ENCODE measurements around the gene TBX15.

TBX15 gene

DNA sequence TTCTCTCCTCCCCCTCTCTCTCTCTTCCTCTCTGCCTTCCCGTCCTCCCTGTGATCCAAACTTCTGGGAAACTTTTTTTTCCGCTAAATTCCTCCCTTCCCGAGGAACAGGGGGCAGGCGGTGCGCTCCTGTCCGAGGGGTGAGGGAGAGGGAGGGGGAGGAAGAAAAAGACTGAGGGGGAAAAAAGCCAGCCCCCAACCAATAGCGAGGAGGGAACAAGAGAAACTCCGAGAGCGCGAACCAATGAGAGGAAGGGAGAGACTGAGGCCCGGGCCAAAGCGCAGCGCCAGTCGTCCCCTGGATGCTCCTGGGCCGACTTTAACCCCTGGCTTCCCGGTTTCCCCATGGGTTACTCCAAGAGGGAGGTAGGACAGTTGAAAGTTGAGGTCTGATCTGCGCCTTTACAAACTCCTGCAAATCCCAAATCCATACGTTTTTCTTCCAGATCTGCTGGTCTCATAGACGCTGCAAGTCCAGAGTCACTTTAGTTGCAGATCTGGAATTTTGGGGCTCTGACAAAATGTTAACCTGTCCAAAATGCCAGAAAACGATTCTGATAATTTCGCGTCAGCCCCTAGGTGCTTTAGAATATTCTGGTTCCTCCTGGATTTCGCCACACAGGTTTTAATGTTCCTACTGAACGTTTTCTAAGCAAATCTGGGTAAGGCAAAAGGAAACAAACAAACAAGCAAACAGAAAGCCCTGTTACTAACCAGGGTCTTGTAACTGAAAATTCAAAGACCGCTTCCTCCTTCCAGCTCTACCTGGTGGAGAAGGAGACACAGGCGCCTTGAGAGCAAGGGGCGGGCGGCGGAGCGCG, at the start of gene TBX15:
TBX15 (minus strand) TSS at position 158 of the 820 bp plus-strand sequence. CDS start 548 bp downstream, outside the sequence.
- no peak within 1 kb of the TSS for H3K27ac Mint-ChIP-seq
- peak within 1 kb of the TSS; percentile 35 for H3K4me3 Mint-ChIP-seq
- no peaks in the 10 kb centered on the region for H3K9me3 Mint-ChIP-seq
- peaks cover 15% of the 10 kb centered on the region for H3K4me1 Mint-ChIP-seq
- H3K36me3 Mint-ChIP-seq: no peaks in the 10 kb centered on the region
- DNase-seq (ENCODE audit: low spot score in 2 of 2) (no peak), ATAC-seq (no peak)

DNA sequence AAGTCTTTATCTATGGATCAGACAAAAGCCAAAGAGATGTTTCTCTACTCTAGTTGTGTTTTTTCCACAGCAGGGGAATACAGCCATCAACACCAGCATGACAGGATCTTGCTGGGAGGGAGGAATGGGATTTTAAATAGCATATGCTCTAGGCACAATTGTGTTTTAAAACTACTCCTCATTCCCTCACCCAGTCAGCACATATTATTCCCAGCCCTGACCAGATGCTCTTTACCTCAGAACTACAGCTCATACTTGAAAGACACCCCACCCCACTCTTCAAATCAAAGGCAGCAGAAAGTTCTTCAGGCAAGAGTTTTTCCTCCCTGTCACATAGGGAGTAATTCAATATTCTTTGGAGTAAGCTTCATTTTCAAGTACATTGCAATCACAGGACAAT, 46.2 kb upstream of the TBX15 start:
- Mint-ChIP-seq H3K9me3 (no peaks in the 10 kb centered on the region), H3K4me3 (no peak overlapping the region), H3K4me1 (no peaks in the 10 kb centered on the region), H3K27ac (no peak overlapping the region), H3K36me3 (peaks cover 9% of the 10 kb centered on the region)
- ATAC-seq (no peak), DNase-seq (ENCODE audit: low spot score in 2 of 2) (no peak)

- no peak for ATAC-seq
- no peak overlapping the region for H3K27ac Mint-ChIP-seq
- peaks cover 2% of the 10 kb centered on the region for H3K9me3 Mint-ChIP-seq
- no peak for DNase-seq (ENCODE audit: low spot score in 2 of 2)
- H3K4me3 Mint-ChIP-seq: no peak overlapping the region
- H3K36me3 Mint-ChIP-seq: peaks cover 8% of the 10 kb centered on the region
- H3K4me1 Mint-ChIP-seq: no peaks in the 10 kb centered on the region
Measured at GRCh38 chr1:119032986-119033385, 44.8 kb upstream of the TBX15 start.

- H3K4me1 Mint-ChIP-seq: no peaks in the 10 kb centered on the region
- no peak for DNase-seq (ENCODE audit: low spot score in 2 of 2)
- no peak for ATAC-seq
- H3K27ac Mint-ChIP-seq: no peak overlapping the region
- no peaks in the 10 kb centered on the region for H3K36me3 Mint-ChIP-seq
- no peak overlapping the region for H3K4me3 Mint-ChIP-seq
- peaks cover 9% of the 10 kb centered on the region for H3K9me3 Mint-ChIP-seq
Measured at GRCh38 chr1:119027759-119028158, 39.6 kb upstream of the TBX15 start.

DNA sequence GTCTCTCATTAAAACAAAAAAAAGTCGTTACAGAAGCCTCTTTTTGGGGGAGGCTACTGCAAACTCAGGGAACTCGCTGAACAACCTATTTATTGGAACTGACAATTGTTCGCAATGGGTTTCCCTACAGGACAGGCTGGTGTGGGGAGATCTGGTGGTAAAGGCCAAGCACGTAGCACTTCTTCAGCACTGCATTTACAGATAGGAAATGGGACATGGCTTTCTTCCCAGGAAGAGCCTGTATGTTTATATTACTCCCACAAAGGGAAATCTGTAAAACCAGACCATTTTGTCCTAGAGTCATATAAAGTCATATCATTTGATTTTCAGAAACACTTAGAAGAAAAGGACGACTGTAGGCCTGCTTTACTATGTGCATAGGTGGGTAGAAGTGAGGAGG, 38.8 kb upstream of the TBX15 start:
- DNase-seq (ENCODE audit: low spot score in 2 of 2) (no peak), ATAC-seq (no peak)
- no peak overlapping the region for H3K4me3 Mint-ChIP-seq
- peaks cover 9% of the 10 kb centered on the region for H3K9me3 Mint-ChIP-seq
- no peaks in the 10 kb centered on the region for H3K36me3 Mint-ChIP-seq
- H3K4me1 Mint-ChIP-seq: no peaks in the 10 kb centered on the region
- no peak overlapping the region for H3K27ac Mint-ChIP-seq

- peaks cover 23% of the 10 kb centered on the region for H3K9me3 Mint-ChIP-seq
- DNase-seq (ENCODE audit: low spot score in 2 of 2) (no peak), ATAC-seq (no peak)
- H3K4me3 Mint-ChIP-seq: no peak overlapping the region
- no peaks in the 10 kb centered on the region for H3K4me1 Mint-ChIP-seq
- H3K27ac Mint-ChIP-seq: no peak overlapping the region
- H3K36me3 Mint-ChIP-seq: no peaks in the 10 kb centered on the region
Measured at GRCh38 chr1:119015547-119015946, 27.4 kb upstream of the TBX15 start.

DNA sequence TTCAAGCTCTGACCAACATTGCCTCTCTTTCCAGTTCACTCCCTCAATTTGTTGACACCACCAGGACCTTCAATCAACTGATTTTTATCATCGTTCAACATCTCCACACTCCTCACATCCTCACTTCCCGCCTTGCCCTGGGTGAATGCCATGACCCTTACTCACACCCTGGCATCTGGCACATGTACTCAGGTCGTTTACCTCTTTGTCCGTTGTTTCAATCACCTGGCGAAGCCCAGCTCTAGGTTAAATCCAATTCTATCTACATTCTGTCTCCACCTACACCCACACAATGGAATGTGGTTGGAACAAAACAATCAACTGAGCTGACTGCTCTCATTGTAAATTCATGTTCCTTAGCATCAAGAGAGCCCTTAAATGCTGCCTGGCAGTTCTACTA, 24.2 kb upstream of the TBX15 start:
- peaks cover 4% of the 10 kb centered on the region for H3K36me3 Mint-ChIP-seq
- ATAC-seq: no peak
- H3K9me3 Mint-ChIP-seq: peaks cover 18% of the 10 kb centered on the region
- no peak overlapping the region for H3K27ac Mint-ChIP-seq
- peaks cover 14% of the 10 kb centered on the region for H3K4me1 Mint-ChIP-seq
- no peak for DNase-seq (ENCODE audit: low spot score in 2 of 2)
- no peak overlapping the region for H3K4me3 Mint-ChIP-seq

DNA sequence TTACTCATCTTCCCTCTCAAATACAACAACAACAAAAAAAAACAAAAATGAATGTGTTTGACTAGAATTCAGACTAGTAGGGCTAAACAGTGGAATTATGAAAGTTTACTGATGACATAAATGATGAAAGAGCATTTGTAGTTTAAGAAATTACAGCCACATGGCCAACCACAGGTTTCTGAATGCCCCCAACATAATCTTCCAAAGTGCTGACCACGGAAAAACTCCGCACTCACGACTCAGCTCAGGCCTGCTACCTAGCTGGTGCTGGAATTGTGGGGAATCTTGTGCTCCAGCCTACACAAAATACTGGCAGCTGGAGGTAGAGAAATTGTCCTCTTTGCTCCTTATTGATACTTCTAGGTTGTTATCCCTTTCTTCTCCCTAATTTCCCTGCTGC, 23.6 kb upstream of the TBX15 start:
- no peak for DNase-seq (ENCODE audit: low spot score in 2 of 2)
- Mint-ChIP-seq H3K27ac (no peak overlapping the region), H3K9me3 (peaks cover 18% of the 10 kb centered on the region), H3K36me3 (peaks cover 4% of the 10 kb centered on the region), H3K4me1 (peaks cover 14% of the 10 kb centered on the region), H3K4me3 (no peak overlapping the region)
- no peak for ATAC-seq

GRCh38 chr1:119011116-119011515, 23.0 kb upstream of the TBX15 start:
- ATAC-seq: no peak
- Mint-ChIP-seq H3K4me1 (peaks cover 14% of the 10 kb centered on the region), H3K4me3 (no peak overlapping the region), H3K27ac (no peak overlapping the region), H3K36me3 (peaks cover 4% of the 10 kb centered on the region), H3K9me3 (peaks cover 18% of the 10 kb centered on the region)
- DNase-seq (ENCODE audit: low spot score in 2 of 2): no peak

- Mint-ChIP-seq H3K4me3 (no peak overlapping the region), H3K36me3 (peaks cover 4% of the 10 kb centered on the region), H3K27ac (no peak overlapping the region), H3K9me3 (peaks cover 18% of the 10 kb centered on the region), H3K4me1 (peaks cover 14% of the 10 kb centered on the region)
- no peak for DNase-seq (ENCODE audit: low spot score in 2 of 2)
- no peak for ATAC-seq
Measured at GRCh38 chr1:119010201-119010600, 22.1 kb upstream of the TBX15 start.

DNA sequence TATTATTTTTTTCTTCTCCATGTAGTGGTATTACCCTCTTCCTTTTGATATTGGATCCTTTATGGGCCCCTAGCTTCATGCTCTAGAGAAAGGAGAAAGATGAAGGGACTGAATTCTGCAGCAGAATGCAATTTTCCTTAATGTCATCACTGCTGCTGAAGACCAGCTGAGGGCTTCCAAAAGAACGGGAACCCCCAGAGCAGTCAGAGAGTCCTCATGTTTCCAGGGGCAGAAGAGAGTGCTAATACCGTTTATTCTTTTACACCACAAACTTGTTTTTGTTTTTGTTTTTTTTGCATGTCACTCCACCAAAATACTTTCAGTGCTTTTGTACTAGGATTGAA, 21.1 kb upstream of the TBX15 start:
- Mint-ChIP-seq H3K4me1 (peaks cover 14% of the 10 kb centered on the region), H3K4me3 (no peak overlapping the region), H3K27ac (no peak overlapping the region), H3K36me3 (peaks cover 4% of the 10 kb centered on the region), H3K9me3 (peaks cover 14% of the 10 kb centered on the region)
- no peak for ATAC-seq
- no peak for DNase-seq (ENCODE audit: low spot score in 2 of 2)

DNA sequence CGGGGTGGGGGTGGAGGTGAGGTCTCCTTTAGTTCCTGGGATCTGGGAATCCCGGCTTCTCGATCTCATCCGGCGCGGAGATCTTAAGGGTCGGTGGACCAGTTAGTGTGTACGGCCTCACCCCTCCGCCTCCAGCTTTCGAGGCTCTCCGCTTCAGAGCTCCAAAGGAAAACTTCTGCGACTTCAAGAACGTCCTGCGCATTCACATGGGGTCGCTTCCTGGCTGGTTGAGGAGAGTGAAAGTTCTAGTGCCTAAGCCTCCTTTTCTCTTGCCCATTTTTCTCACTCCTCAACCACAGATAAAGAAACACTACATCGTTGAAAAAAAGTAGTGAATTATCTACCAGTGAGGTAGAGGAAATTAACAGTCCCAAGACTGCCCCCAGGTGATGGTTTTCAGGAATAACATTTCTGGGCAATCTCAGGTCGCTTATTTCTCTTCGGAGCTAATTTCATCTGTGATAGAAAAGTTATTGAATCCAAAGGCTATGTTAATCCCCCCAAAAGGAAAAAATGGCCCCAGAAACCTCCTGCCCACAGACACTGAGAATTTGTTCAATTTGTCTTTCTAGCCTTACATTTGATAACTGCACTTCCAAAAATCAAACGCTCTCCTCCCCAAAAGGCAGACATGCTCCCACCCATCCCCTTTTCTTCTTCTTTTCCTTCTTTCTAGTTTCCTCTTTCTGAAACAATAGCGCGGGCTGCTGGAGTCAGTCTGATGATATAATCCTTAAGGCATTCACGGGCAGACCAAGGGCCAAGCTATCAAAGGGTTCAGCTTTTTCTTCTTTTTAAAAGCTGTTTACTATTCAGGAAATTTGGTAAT, 20.6 kb upstream of the TBX15 start:
- Mint-ChIP-seq H3K36me3 (peaks cover 4% of the 10 kb centered on the region), H3K9me3 (peaks cover 14% of the 10 kb centered on the region), H3K27ac (no peak overlapping the region), H3K4me1 (peaks cover 14% of the 10 kb centered on the region), H3K4me3 (peak overlapping the region; percentile 36)
- ATAC-seq (no peak), DNase-seq (ENCODE audit: low spot score in 2 of 2) (no peak)

- H3K9me3 Mint-ChIP-seq: peaks cover 13% of the 10 kb centered on the region
Measured at GRCh38 chr1:119007670-119008482, 19.7 kb upstream of the TBX15 start.

DNA sequence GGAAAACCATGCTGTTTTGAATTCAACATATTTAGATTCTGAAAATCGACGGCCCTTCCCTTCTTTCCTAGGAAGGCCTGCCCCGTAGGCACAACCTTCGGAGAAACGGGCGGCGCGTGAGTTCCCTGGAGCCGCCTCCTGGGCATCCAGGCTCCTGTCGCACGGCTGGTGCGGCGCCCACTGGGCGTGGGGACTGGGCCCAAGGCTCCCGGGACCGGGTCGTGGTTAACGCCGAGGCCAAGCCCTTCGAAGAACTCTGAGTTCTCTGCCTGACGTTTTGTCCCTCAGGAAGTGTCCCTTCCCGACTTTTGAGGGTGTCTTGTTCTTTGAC, 19.2 kb upstream of the TBX15 start:
- Mint-ChIP-seq H3K36me3 (peaks cover 4% of the 10 kb centered on the region), H3K4me1 (peaks cover 16% of the 10 kb centered on the region), H3K27ac (no peak overlapping the region), H3K9me3 (peaks cover 7% of the 10 kb centered on the region), H3K4me3 (no peak overlapping the region)
- no peak for DNase-seq (ENCODE audit: low spot score in 2 of 2)
- no peak for ATAC-seq

More at GRCh38 chr1:119007670-119008482, 19.7 kb upstream of the TBX15 start:
- DNase-seq (ENCODE audit: low spot score in 2 of 2) (no peak), ATAC-seq (peak; percentile 21)
- Mint-ChIP-seq H3K27ac (no peak overlapping the region), H3K4me3 (peak overlapping the region; percentile 36), H3K36me3 (peaks cover 4% of the 10 kb centered on the region), H3K4me1 (peaks cover 14% of the 10 kb centered on the region)

Measured in stimulated activated effector memory CD8-positive, alpha-beta T cell treated with anti-CD3 and anti-CD28 coated beads, Interleukin-12 subunit alpha, Interleukin-12 subunit beta, amount 100 ng/mL, for 72 hours (primary cell).